Measurements from ENCODE around the gene ARAP3.

Gene ARAP3

DNA sequence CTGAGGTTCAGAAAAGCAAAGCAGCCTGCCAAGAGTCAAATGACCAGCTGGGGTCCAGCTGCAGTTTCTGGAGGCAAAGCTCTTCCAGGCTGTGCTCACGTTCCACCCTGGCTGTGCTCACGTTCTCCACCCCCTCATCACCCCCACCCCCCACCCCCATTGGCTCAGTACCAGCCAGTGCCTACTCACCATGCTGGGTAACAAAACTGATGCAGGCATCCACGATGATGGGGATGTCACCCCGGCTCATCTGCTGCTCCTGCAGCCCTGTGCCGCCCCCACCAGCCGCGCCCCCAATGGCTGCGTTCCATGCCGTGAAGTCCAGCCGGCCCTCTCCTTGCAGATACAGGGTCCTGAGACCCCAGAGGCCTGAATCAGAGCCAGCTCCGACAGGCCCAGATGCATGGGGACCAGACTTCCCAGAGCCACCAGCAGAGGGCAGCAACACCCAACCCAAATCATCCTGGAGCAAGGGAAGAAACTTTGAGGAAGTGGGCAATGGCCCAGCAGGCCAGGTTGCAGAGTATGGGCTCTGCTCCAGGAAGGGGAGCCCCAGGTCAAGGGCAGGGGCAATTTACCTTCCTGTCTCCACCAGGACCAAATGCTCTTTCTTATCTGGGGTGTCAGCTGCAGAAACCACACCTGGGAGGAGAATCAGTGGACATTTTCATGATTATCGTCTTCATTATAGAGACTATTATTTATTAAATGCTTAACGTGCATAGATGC is 17.1 kb downstream of the ARAP3 start:
- DNase-seq (ENCODE audit: extremely low read depth, low read depth): peak; percentile 41
- TF ChIP-seq, protein P1, sequence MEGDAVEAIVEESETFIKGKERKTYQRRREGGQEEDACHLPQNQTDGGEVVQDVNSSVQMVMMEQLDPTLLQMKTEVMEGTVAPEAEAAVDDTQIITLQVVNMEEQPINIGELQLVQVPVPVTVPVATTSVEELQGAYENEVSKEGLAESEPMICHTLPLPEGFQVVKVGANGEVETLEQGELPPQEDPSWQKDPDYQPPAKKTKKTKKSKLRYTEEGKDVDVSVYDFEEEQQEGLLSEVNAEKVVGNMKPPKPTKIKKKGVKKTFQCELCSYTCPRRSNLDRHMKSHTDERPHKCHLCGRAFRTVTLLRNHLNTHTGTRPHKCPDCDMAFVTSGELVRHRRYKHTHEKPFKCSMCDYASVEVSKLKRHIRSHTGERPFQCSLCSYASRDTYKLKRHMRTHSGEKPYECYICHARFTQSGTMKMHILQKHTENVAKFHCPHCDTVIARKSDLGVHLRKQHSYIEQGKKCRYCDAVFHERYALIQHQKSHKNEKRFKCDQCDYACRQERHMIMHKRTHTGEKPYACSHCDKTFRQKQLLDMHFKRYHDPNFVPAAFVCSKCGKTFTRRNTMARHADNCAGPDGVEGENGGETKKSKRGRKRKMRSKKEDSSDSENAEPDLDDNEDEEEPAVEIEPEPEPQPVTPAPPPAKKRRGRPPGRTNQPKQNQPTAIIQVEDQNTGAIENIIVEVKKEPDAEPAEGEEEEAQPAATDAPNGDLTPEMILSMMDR (IDR thresholded peaks at IDR 0.05; ENCODE audit: low read depth, low read length, missing control alignments): peak; percentile 95
- H3K4me3 ChIP-seq (replicated peaks; ENCODE audit: low read depth, low read length): no peak overlapping the region

DNA sequence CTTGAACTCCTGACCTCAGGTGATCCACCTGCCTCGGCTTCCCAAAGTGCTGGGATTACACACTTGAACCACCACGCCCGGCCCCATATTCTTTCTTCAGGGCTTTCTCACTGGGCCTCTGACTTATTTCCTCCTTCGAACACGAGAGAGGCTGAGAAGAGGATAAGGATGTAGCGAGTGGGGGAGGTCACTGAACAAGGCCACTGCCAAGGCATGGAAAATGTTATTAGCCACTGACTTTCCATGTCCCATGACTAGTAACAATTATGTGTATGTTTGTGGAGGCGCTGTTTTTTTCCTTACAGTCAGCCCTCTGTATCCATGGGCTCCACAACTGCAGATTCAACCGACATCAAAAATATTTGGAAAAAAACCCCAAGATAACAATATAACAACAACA is 18.5 kb downstream of the ARAP3 start:
- no peak for DNase-seq (ENCODE audit: extremely low read depth, low read depth)
- TF ChIP-seq, protein P1 (IDR thresholded peaks at IDR 0.05; ENCODE audit: low read depth, low read length, missing control alignments): no peak
- H3K4me3 ChIP-seq (replicated peaks; ENCODE audit: low read depth, low read length): no peak overlapping the region

DNA sequence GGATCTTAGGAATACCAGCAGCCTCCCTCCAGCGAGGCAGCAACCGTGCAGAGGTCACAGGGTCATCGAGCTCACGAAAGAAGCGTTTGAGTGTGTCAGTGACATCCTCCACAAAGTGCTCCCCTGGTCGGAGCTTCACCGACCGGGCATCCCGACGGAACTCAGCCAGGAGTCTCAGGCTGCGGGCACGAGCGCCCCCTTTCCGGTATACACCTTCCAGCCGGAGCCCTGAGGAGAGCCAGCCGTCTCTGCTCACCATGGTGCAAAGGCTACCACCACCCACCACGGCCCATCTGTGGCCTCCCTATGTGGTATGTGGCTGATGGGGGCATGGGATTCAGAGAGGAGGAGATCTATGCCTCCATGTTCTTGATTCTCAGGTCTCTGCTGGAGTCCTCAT is 20.0 kb downstream of the ARAP3 start:
- TF ChIP-seq, protein P1 (IDR thresholded peaks at IDR 0.05; ENCODE audit: low read depth, low read length, missing control alignments): no peak
- H3K4me3 ChIP-seq (replicated peaks; ENCODE audit: low read depth, low read length): no peak overlapping the region
- DNase-seq (ENCODE audit: extremely low read depth, low read depth): no peak

DNA sequence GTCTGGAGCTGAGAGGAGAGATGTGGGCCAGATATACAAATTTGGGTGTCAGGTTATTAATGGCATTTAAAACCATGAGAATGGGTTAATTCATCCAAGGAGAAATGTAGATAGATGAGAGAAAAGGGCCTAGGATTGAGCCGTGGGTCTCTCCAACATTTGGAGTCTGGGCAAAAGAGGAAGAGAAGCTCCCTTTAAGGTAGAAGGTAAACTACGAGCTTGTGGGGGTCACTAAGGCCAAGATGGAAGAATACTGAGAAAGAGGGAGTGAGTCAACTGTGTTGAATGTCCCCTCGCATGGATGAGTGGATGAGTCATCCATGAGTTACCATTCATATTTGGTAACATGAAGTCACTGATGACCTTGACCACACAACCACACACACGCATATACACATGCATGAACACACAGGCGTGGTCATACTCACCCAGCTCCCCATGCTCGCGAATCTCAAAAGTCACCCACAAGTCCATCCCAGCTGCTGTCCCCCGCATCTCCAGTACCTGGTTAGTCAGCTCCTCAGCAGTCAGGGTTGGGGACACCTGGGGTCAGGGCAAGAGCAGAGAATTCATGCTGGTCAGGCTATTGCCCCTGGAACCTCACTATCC is 24.0 kb downstream of the ARAP3 start:
- no peak for DNase-seq (ENCODE audit: extremely low read depth, low read depth)
- H3K4me3 ChIP-seq (replicated peaks; ENCODE audit: low read depth, low read length): no peak overlapping the region
- TF ChIP-seq, protein P1 (IDR thresholded peaks at IDR 0.05; ENCODE audit: low read depth, low read length, missing control alignments): no peak

DNA sequence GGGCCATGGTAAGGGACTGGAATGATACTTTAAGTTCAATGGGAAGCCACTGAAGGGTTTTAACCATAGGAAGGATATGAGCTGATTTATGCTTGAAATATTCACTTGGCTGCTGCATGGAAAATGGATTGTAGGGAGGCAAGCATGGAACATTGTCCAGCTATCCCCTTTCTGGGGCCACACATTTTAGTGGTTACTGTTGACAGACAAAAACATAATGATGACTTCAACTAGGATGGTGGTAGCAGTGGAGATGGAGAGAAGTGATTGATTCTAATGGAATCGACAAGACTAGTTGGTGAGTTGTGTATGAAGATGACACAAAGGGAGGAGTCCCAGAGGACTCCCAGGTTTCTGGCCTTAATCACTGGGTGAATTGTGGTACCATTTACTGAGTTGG is 24.6 kb downstream of the ARAP3 start:
- DNase-seq (ENCODE audit: extremely low read depth, low read depth): no peak
- TF ChIP-seq, protein P1 (IDR thresholded peaks at IDR 0.05; ENCODE audit: low read depth, low read length, missing control alignments): no peak
- H3K4me3 ChIP-seq (replicated peaks; ENCODE audit: low read depth, low read length): no peak overlapping the region

DNA sequence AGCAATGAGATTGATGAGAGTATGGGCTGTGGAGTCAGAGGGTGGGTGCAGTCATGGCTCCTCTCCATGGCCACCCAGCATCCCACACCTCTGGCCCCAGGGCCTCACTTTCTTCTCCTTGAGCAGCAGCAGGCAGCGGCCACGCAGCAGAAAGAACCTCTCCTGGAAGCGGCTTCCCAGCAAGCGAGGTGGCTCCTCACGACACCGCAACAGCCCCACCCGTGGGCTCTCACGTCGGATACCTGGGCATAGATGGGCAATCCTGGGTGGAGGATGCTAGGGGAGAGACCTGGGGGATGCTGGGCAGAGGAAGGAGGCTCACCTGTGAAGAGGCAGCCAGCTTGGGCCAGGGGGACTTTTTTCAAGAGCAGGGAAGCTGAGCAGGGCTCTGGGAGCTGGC is 25.6 kb downstream of the ARAP3 start:
- DNase-seq (ENCODE audit: extremely low read depth, low read depth): no peak
- H3K4me3 ChIP-seq (replicated peaks; ENCODE audit: low read depth, low read length): no peak overlapping the region
- TF ChIP-seq, protein P1 (IDR thresholded peaks at IDR 0.05; ENCODE audit: low read depth, low read length, missing control alignments): no peak
